Esophagus muscularis mucosa (tissue), 3 donors: ENCODE data around the gene MRGPRF.

ENCODE experiments used
- POLR2A ChIP-seq: fragments of 450-650 bp; IDR thresholded peaks from one replicate; pipeline ENCODE4 v1.6.1; 2017; ENCODE audit warnings: antibody characterized with exemption, moderate library complexity, mild to moderate bottlenecking, low read depth
- POLR2AphosphoS5 ChIP-seq, 2 donors: sonication (generic); formaldehyde crosslinking; IDR thresholded peaks; one replicate each; pipeline ENCODE4 v1.6.1; 2017; ENCODE audit warnings: antibody characterized with exemption in 2 of 2
- TF ChIP-seq, protein P1 (sequence below), 3 experiments: fragments of 200-600 bp in 2 of 3; fragments of 450-650 bp in 1 of 3; sonication (generic) in 2 of 3; IDR thresholded peaks; one replicate each; pipeline ENCODE4 v1.5.1; 2017 to 2019; ENCODE audit warnings: antibody characterized with exemption in 3 of 3, mild to moderate bottlenecking in 2 of 3, moderate library complexity in 1 of 3

DNA sequence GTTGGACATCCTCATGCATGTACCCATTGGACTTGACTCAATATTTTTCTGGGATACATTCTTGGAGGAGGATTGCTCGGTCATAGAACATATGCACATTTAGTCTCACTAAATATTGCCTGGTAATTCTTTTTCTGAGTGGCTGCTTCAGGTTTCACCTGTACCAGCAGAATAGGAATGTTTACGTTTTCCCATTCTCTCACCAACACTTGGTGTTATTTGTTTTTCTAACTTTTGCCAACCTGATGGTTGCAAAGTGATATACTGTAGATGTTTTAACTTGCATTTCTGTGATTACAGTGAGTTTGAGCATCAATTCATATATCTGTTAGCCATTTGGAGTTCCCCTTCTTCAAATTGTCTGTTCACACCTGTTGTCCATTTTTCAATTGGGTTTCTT lies 30.9 kb downstream of the MRGPRF start:
- TF ChIP-seq, protein P1, sequence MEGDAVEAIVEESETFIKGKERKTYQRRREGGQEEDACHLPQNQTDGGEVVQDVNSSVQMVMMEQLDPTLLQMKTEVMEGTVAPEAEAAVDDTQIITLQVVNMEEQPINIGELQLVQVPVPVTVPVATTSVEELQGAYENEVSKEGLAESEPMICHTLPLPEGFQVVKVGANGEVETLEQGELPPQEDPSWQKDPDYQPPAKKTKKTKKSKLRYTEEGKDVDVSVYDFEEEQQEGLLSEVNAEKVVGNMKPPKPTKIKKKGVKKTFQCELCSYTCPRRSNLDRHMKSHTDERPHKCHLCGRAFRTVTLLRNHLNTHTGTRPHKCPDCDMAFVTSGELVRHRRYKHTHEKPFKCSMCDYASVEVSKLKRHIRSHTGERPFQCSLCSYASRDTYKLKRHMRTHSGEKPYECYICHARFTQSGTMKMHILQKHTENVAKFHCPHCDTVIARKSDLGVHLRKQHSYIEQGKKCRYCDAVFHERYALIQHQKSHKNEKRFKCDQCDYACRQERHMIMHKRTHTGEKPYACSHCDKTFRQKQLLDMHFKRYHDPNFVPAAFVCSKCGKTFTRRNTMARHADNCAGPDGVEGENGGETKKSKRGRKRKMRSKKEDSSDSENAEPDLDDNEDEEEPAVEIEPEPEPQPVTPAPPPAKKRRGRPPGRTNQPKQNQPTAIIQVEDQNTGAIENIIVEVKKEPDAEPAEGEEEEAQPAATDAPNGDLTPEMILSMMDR (IDR thresholded peaks at IDR 0.05) = no peak
- TF ChIP-seq POLR2AphosphoS5 (IDR thresholded peaks at IDR 0.05) (no peak), POLR2A (no peak)
